KOPT-K1 (cell line): ENCODE results near the gene FILIP1L.

ENCODE experiments used
- H3K27ac ChIP-seq: fragments of 200-600 bp; sonication (generic); 2 replicates; pipeline ENCODE4 v1.5.1; 2016; ENCODE audit warnings: antibody characterized with exemption, mild to moderate bottlenecking, low read depth, low read length; ENCODE audit not compliant: poor library complexity, severe bottlenecking
- H3K36me3 ChIP-seq: fragments of 200-600 bp; sonication (generic); 2 replicates; pipeline ENCODE4 v1.5.1; 2017; ENCODE audit warnings: antibody characterized with exemption, mild to moderate bottlenecking, low read length, moderate library complexity; ENCODE audit not compliant: insufficient read depth
- H3K9me3 ChIP-seq: fragments of 200-600 bp; sonication (generic); 2 replicates; pipeline ENCODE4 v1.5.1; 2017; ENCODE audit warnings: antibody characterized with exemption, low read length, mild to moderate bottlenecking; ENCODE audit not compliant: insufficient read depth, poor library complexity, severe bottlenecking

FILIP1L gene

GRCh38 chr3:100114413-100115030, at the start of gene FILIP1L:
Gene FILIP1L, minus strand, starts transcription at chr3:100114501.
- Histone ChIP-seq H3K27ac (no peak within 1 kb of the TSS), H3K36me3 (no peaks in the 10 kb centered on the region), H3K9me3 (no peaks in the 10 kb centered on the region)

- H3K27ac ChIP-seq = no peak overlapping the region
- no peaks in the 10 kb centered on the region for H3K9me3 ChIP-seq
- H3K36me3 ChIP-seq = 0 out of 2 replicates have a peak, but pooled peaks cover 6% of the 10 kb centered on the region
These were observed 49.5 kb upstream of the FILIP1L start for GRCh38 chr3:100163787-100164186.

DNA sequence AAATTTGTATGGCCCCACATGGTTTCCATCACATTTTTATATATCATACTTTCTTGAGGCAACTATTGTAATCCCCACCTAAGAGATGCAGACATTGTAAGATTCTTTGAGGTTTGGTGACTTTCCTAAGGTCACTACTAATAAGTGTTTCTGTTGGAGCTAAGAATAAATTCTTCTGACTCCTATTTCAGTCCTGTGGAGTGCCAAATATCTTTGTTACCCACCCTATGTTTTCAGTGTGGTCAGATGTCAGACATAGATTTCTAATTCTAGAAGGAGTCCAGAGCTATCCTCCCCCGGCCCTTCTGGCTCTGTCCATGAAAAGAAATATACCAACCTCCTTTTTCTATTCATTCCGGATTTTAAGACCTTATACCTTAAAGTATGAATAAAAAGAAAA, 46.2 kb upstream of the FILIP1L start:
- no peak overlapping the region for H3K27ac ChIP-seq
- no peaks in the 10 kb centered on the region for H3K36me3 ChIP-seq
- H3K9me3 ChIP-seq = peaks cover 14% of the 10 kb centered on the region

GRCh38 chr3:100159331-100160153, 45.2 kb upstream of the FILIP1L start:
- H3K36me3 ChIP-seq = no peaks in the 10 kb centered on the region
- H3K9me3 ChIP-seq = peaks cover 24% of the 10 kb centered on the region
- H3K27ac ChIP-seq = no peak overlapping the region

GRCh38 chr3:100158918-100159330, 44.6 kb upstream of the FILIP1L start:
- Histone ChIP-seq H3K27ac (no peak overlapping the region), H3K9me3 (peaks cover 30% of the 10 kb centered on the region), H3K36me3 (no peaks in the 10 kb centered on the region)

DNA sequence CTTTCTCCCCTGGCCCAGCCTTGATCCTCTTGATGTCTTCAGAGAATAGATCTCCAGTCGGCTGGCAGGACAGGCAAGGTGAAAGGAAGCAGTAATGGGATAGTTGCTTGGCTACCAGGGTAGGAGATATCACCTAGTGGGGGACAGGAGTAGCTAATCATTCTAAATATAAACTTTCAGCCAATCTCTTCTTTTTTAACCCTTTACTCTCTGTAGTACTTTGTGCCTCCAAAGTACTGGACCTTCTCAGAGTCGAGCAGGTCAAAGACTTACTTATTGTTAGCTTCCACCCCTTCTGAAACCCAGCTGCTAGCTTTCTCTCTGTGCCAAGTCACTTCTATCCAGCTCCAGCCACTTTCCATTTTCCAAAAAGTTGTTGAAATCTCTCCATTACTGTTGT, 43.4 kb upstream of the FILIP1L start:
- Histone ChIP-seq H3K27ac (no peak overlapping the region), H3K36me3 (no peaks in the 10 kb centered on the region), H3K9me3 (peaks cover 30% of the 10 kb centered on the region)

- peaks cover 30% of the 10 kb centered on the region for H3K9me3 ChIP-seq
- H3K27ac ChIP-seq = no peak overlapping the region
- peaks cover 6% of the 10 kb centered on the region; the same call in 1 of the 2 replicates for H3K36me3 ChIP-seq
These were observed 41.3 kb upstream of the FILIP1L start for GRCh38 chr3:100155590-100155989.

GRCh38 chr3:100155128-100155527, 40.8 kb upstream of the FILIP1L start:
- no peak overlapping the region for H3K27ac ChIP-seq
- H3K36me3 ChIP-seq = peaks cover 6% of the 10 kb centered on the region; the same call in 1 of the 2 replicates
- peaks cover 30% of the 10 kb centered on the region for H3K9me3 ChIP-seq

DNA sequence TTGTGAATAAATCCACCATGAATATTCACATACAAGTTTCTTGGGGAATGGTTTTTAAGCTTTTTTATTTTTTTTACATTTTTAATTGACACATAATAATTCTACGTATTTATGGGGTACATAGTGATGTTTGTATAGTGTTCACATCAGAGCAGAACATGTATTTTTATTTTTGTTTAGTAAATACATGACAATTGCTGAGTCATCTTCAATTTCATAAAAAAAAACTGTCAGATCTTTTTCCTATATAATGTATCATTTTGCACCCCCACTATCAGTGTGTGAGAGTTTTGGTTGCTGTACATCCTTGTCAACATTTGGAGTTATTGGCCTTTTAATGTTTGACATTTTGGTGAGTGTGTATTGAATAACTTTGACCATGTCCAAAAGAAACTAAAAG, 39.9 kb upstream of the FILIP1L start:
- peaks cover 12% of the 10 kb centered on the region; the same call in 1 of the 2 replicates for H3K36me3 ChIP-seq
- H3K9me3 ChIP-seq = peaks cover 30% of the 10 kb centered on the region
- no peak overlapping the region for H3K27ac ChIP-seq

DNA sequence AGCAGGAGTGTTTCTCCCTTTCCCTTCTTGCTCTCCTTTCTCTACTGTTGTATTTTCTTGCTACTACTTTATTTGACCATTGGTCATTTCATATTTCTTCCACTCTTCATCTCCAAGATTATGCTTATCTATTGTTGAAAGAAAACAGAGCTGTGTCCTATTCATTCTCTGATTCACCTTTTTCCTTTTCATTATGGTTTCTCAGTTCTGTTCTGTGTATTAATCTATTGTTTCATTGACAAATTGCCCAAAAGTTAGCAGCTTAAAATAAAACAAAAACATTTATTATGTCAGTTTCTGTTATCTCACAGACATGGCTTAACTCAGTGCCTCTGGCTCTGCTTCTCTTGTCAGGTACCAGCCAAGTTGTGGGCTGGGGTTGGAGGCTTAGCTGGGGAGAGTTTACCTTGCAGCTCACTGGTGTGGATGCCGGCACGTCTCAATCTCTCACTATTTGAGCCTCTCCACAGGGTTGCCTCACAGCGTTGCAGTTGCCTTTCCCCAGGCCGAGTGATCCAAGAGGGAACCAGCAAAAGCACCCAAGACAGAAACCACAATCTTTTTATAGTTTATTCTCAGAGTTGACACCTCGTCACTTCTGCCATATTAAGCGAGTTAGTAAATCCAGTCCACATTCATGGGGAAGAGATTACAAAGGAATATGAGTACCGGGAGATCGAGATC, 36.9 kb upstream of the FILIP1L start:
- H3K27ac ChIP-seq = no peak overlapping the region
- peaks cover 22% of the 10 kb centered on the region for H3K9me3 ChIP-seq
- H3K36me3 ChIP-seq = peaks cover 16% of the 10 kb centered on the region

DNA sequence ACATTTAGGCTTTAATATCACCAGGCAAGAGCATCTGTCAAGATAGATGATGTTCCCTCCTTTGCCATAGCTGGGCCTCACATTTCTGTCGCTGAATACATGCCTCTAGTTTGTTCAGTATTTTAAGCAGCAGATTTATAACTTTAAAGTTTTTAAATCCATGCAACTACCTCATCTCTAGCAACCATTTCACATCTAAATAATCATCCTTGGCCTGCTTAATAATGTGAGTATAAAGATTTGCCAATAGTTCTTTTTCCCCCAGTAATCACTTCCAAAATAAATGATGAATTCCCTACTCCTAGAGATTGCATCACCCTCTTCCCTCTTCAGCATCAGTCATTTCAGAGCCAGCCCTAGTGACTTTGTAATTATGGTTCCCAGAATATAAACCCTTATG, 36.2 kb upstream of the FILIP1L start:
- no peak overlapping the region for H3K27ac ChIP-seq
- H3K9me3 ChIP-seq = peaks cover 15% of the 10 kb centered on the region
- H3K36me3 ChIP-seq = peaks cover 16% of the 10 kb centered on the region

- peaks cover 9% of the 10 kb centered on the region for H3K9me3 ChIP-seq
- H3K27ac ChIP-seq = no peak overlapping the region
- H3K36me3 ChIP-seq = peaks cover 16% of the 10 kb centered on the region
These were observed 35.6 kb upstream of the FILIP1L start for GRCh38 chr3:100149713-100150415.

- Histone ChIP-seq H3K36me3 (peaks cover 16% of the 10 kb centered on the region), H3K27ac (no peak overlapping the region), H3K9me3 (peaks cover 7% of the 10 kb centered on the region)
These were observed 34.8 kb upstream of the FILIP1L start for GRCh38 chr3:100149130-100149529.

DNA sequence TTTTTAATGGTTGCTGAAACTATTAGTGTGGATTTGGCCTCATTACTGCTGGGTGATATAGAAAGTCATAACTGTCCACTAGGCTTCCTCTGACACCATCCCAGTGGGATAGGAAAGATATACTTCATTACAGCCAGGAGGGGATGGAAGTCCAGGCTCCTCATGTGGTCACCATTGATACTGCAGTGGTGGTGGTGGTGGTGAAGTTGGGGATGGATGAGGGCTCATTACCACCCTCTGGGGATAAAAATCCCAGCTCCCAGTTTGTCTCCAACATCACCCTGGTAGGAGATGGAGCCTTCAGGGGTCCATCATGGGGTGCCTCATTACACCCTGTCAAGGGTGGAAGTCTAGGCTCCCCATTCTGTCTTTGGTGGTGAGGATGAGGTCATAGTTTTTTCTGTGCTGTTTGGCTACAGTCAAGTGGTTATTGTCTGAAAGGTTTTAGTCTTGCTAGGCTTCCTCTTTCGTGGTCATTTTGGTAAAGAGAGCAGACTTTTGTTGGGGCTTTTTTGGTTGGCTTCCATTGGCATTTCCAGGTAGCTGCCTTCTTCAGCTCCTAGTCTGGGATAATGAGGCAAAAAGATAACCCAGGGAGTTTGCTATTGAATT, 30.1 kb upstream of the FILIP1L start:
- peaks cover 3% of the 10 kb centered on the region; the same call in 1 of the 2 replicates for H3K36me3 ChIP-seq
- H3K27ac ChIP-seq = no peak overlapping the region
- H3K9me3 ChIP-seq = peaks cover 18% of the 10 kb centered on the region
